Measurements from ENCODE around the gene CLN3.
"Not testable (repeated sequence)": the region's sequence is repeated elsewhere in the genome, so short reads cannot be mapped to it uniquely, and the experiment has no call there.

Gene CLN3

DNA sequence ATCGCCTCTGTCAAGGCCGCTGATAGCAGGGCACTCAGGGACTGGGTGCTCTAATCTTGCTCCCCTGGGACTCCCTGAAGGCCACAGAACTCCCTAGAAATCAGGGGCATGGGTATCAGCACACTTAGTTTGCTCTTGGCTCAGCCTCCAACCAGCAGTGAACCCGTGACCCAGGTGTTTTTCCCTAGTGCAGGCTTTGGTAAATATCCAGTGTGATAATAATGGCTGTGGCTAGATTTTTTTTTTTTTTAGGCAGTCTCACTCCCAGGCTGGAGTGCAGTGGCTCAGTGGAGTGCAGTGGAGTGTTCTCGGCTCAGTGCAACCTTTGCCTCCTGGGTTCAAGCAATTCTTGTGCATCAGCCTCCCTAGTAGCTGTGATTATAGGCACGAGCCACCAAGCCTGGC, 36.6 kb upstream of the CLN3 start:
- Histone ChIP-seq H3K4me3 (ENCODE audit: low read length) (no peak overlapping the region), H3K9ac (ENCODE audit: low read depth, low read length) (no peak overlapping the region), H3K36me3 (ENCODE audit: insufficient read depth, low read length) (no peaks in the 10 kb centered on the region), H3K4me1 (ENCODE audit: control insufficient read depth, insufficient read depth, low read length) (no peaks in the 10 kb centered on the region), H3K27me3 (ENCODE audit: control insufficient read depth, insufficient read depth, low read length) (no peaks in the 10 kb centered on the region), H3K4me2 (ENCODE audit: low read length) (no peak overlapping the region), H3K9me3 (replicated peaks; ENCODE audit: low read length) (no peaks in the 10 kb centered on the region)

DNA sequence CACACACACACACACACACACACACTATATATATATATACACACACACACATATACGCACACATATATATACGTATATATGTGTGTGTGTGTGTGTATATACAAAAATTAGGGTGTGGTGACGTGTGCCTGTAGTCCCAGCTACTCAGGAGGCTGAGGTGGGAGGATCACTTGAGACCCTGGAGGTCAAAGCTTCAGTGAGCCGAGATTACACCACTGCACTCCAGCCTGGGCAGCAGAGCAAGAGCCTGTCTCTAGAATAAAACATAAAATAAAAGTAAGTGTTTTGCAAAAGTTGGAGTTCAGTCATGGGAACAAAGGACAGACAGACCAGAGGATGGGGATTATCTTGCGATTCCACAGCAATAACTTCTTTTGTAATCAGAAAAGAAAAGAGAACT, 36.1 kb upstream of the CLN3 start:
- H3K27me3 ChIP-seq (ENCODE audit: control insufficient read depth, insufficient read depth, low read length), result peaks cover 2% of the 10 kb centered on the region
- no peak overlapping the region for H3K9ac ChIP-seq (ENCODE audit: low read depth, low read length)
- no peak overlapping the region for H3K4me3 ChIP-seq (ENCODE audit: low read length)
- no peak overlapping the region for H3K4me2 ChIP-seq (ENCODE audit: low read length)
- H3K9me3 ChIP-seq (replicated peaks; ENCODE audit: low read length), result no peaks in the 10 kb centered on the region
- no peaks in the 10 kb centered on the region for H3K36me3 ChIP-seq (ENCODE audit: insufficient read depth, low read length)
- H3K4me1 ChIP-seq (ENCODE audit: control insufficient read depth, insufficient read depth, low read length), result no peaks in the 10 kb centered on the region

DNA sequence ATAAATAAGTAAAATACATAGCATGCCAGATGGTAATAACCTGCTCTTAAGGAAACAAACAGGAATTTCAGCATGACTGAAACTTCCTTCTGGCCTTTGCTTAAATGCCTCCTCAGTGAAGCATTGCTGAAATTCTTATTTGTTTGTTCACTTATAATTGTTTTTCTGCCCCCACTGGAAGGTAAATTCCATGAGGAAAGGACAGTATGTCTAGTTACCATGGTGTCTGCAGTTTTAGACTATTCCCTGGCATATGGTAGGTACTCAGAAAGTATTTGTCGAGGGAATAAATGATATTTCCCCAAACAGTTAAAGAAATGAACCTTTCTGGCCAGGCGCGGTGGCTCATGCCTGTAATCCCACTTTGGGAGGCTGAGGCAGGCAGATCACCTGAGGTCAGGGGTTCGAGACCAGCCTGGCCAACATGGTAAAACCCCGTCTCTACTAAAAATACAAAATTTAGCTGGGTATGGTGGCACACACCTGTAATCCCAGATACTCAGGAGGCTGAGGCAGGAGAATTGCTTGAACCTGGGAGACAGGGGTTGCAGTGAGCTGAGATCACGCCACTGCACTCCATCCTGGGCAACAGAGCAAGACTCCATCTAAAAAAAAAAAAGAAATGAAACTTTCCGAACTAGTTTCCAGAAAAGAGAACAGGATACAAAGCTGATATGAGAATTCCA, 35.4 kb upstream of the CLN3 start:
- H3K4me1 ChIP-seq (ENCODE audit: control insufficient read depth, insufficient read depth, low read length); H3K4me3 ChIP-seq (ENCODE audit: low read length); H3K9ac ChIP-seq (ENCODE audit: low read depth, low read length); H3K27me3 ChIP-seq (ENCODE audit: control insufficient read depth, insufficient read depth, low read length); H3K9me3 ChIP-seq (replicated peaks; ENCODE audit: low read length); H3K36me3 ChIP-seq (ENCODE audit: insufficient read depth, low read length); H3K4me2 ChIP-seq (ENCODE audit: low read length): not testable (repeated sequence)

GRCh38 chr16:28526201-28527099, 34.6 kb upstream of the CLN3 start:
- Histone ChIP-seq H3K36me3 (ENCODE audit: insufficient read depth, low read length) (no peaks in the 10 kb centered on the region), H3K4me1 (ENCODE audit: control insufficient read depth, insufficient read depth, low read length) (no peaks in the 10 kb centered on the region), H3K27me3 (ENCODE audit: control insufficient read depth, insufficient read depth, low read length) (peaks cover 5% of the 10 kb centered on the region), H3K4me3 (ENCODE audit: low read length) (no peak overlapping the region), H3K4me2 (ENCODE audit: low read length) (no peak overlapping the region), H3K9me3 (replicated peaks; ENCODE audit: low read length) (no peaks in the 10 kb centered on the region), H3K9ac (ENCODE audit: low read depth, low read length) (no peak overlapping the region)

GRCh38 chr16:28524681-28525171, 32.9 kb upstream of the CLN3 start:
- H3K4me2 ChIP-seq (ENCODE audit: low read length), result no peak overlapping the region
- H3K36me3 ChIP-seq (ENCODE audit: insufficient read depth, low read length), result no peaks in the 10 kb centered on the region
- H3K9me3 ChIP-seq (replicated peaks; ENCODE audit: low read length), result no peaks in the 10 kb centered on the region
- peaks cover 5% of the 10 kb centered on the region for H3K27me3 ChIP-seq (ENCODE audit: control insufficient read depth, insufficient read depth, low read length)
- H3K4me1 ChIP-seq (ENCODE audit: control insufficient read depth, insufficient read depth, low read length), result no peaks in the 10 kb centered on the region
- no peak overlapping the region for H3K4me3 ChIP-seq (ENCODE audit: low read length)
- no peak overlapping the region for H3K9ac ChIP-seq (ENCODE audit: low read depth, low read length)

DNA sequence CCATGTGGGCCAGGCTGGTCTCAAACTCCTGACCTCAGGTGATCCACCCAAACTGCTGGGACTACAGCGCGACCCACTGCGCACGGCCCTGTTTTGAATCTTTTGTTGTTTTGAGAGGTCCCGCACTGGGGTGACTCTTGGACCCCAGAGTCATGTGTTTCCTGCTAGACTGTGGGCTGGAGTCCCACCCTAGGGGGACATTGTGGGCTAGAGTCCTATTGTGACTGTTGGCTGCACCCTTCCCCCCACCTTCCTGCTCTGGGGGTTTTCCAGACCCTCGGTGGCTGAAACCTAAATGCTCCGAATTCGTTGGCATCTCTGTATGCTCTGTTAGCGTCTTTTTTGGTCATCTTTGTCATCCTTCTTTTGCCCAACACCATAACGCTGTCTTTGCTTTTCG, 30.9 kb upstream of the CLN3 start:
- no peaks in the 10 kb centered on the region for H3K9me3 ChIP-seq (replicated peaks; ENCODE audit: low read length)
- H3K4me1 ChIP-seq (ENCODE audit: control insufficient read depth, insufficient read depth, low read length), result no peaks in the 10 kb centered on the region
- H3K36me3 ChIP-seq (ENCODE audit: insufficient read depth, low read length), result no peaks in the 10 kb centered on the region
- H3K27me3 ChIP-seq (ENCODE audit: control insufficient read depth, insufficient read depth, low read length), result peaks cover 5% of the 10 kb centered on the region
- no peak overlapping the region for H3K9ac ChIP-seq (ENCODE audit: low read depth, low read length)
- no peak overlapping the region for H3K4me2 ChIP-seq (ENCODE audit: low read length)
- H3K4me3 ChIP-seq (ENCODE audit: low read length), result no peak overlapping the region

DNA sequence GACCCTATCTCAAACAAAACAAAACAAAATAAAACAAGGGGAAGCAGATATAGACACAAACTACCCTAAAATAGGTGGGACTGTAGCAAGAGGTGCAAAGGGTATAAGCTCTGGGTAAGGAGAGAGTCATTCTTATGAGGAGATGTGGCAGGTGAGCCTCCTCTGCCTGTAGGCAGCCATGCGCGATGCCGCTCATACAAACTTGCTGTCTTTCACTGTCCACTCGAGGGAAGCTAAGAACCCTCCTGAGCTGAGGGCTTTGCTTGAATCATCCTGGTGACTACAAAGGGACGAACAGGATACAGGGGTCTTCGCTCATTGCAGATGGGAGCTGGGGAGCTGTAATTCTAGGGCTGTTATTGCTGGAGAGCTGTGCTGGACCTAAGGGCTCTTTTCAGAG, 29.6 kb upstream of the CLN3 start:
- no peak overlapping the region for H3K4me3 ChIP-seq (ENCODE audit: low read length)
- H3K4me1 ChIP-seq (ENCODE audit: control insufficient read depth, insufficient read depth, low read length), result no peaks in the 10 kb centered on the region
- no peak overlapping the region for H3K9ac ChIP-seq (ENCODE audit: low read depth, low read length)
- H3K9me3 ChIP-seq (replicated peaks; ENCODE audit: low read length), result no peaks in the 10 kb centered on the region
- H3K36me3 ChIP-seq (ENCODE audit: insufficient read depth, low read length), result no peaks in the 10 kb centered on the region
- peaks cover 5% of the 10 kb centered on the region for H3K27me3 ChIP-seq (ENCODE audit: control insufficient read depth, insufficient read depth, low read length)
- H3K4me2 ChIP-seq (ENCODE audit: low read length), result no peak overlapping the region

DNA sequence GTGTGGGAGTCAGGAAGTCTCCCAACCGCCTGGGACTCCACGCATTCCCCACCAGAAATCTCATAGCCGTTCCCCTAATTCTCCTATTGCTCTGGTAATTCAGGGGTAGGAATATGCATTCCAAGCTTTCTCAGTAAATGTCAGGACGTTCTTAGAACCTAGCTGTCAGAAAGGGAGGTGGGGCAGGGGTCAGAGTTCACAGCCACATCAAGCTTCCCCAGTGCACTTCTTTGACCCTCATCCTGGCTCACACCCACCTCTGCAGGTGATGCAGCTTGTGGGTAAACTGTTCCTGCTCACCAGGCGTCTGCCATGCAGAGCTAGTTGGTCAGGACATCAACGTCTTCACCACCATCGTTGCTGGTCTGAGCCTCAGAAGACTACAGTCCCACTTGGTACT, 28.8 kb upstream of the CLN3 start:
- H3K4me1 ChIP-seq (ENCODE audit: control insufficient read depth, insufficient read depth, low read length), result no peaks in the 10 kb centered on the region
- H3K36me3 ChIP-seq (ENCODE audit: insufficient read depth, low read length), result no peaks in the 10 kb centered on the region
- H3K4me3 ChIP-seq (ENCODE audit: low read length), result no peak overlapping the region
- no peaks in the 10 kb centered on the region for H3K9me3 ChIP-seq (replicated peaks; ENCODE audit: low read length)
- H3K4me2 ChIP-seq (ENCODE audit: low read length), result no peak overlapping the region
- peaks cover 5% of the 10 kb centered on the region for H3K27me3 ChIP-seq (ENCODE audit: control insufficient read depth, insufficient read depth, low read length)
- no peak overlapping the region for H3K9ac ChIP-seq (ENCODE audit: low read depth, low read length)

DNA sequence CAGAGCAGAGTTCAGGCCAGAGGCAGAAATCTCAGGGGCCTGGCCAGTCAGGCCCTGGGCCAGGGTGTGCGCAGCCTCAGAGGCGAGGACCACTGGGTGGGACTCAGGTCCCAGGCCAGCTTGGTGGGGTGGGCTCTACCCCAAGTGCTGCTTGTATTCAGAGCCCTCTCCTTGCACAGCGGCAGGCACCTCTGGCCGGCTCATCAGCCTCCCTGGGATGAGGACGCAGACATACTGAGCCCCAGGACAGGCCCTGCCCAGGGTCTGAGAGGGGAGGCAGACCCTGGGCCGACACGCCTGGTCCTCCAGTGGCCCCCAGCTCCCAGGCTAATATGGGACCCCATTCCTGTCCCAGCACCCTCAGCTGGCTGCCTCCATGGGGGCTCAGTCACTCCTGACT, 22.4 kb upstream of the CLN3 start:
- Histone ChIP-seq H3K4me3 (ENCODE audit: low read length) (no peak overlapping the region), H3K4me2 (ENCODE audit: low read length) (no peak overlapping the region), H3K4me1 (ENCODE audit: control insufficient read depth, insufficient read depth, low read length) (no peaks in the 10 kb centered on the region), H3K9ac (ENCODE audit: low read depth, low read length) (no peak overlapping the region), H3K27me3 (ENCODE audit: control insufficient read depth, insufficient read depth, low read length) (no peaks in the 10 kb centered on the region), H3K9me3 (replicated peaks; ENCODE audit: low read length) (no peaks in the 10 kb centered on the region), H3K36me3 (ENCODE audit: insufficient read depth, low read length) (no peaks in the 10 kb centered on the region)

- Histone ChIP-seq H3K36me3 (ENCODE audit: insufficient read depth, low read length) (no peaks in the 10 kb centered on the region), H3K9ac (ENCODE audit: low read depth, low read length) (no peak overlapping the region), H3K4me3 (ENCODE audit: low read length) (no peak overlapping the region), H3K9me3 (replicated peaks; ENCODE audit: low read length) (no peaks in the 10 kb centered on the region), H3K4me1 (ENCODE audit: control insufficient read depth, insufficient read depth, low read length) (no peaks in the 10 kb centered on the region), H3K27me3 (ENCODE audit: control insufficient read depth, insufficient read depth, low read length) (no peaks in the 10 kb centered on the region), H3K4me2 (ENCODE audit: low read length) (no peak overlapping the region)
Observed at GRCh38 chr16:28513484-28514181, 21.8 kb upstream of the CLN3 start.

All from skeletal muscle satellite cell (primary cell).